Caki2 (cell line): ENCODE results near the gene SLC17A9. TPM values are rescaled to one million over a fixed set of nuclear protein-coding genes. Genes with fewer than 3 reads are reported as not detected.
A peak's percentile ranks its signal among the peaks of the same experiment; 100 is the strongest.

Source experiments
- DNase-seq: peaks from one replicate; pipeline ENCODE4 v3.0.0-alpha.2; 2015; ENCODE audit warnings: low read depth
- in situ Hi-C: cut with HindIII; loops from 2 replicates; pipeline ENCODE4 v1.10.0; 2016; ENCODE audit warnings: low sequenced_read_pairs, low pct_unique_long_range_greater_than_20kb, mixed read lengths
- total RNA-seq: library from RNA; depleted of rRNA; stranded (reverse); fragments of >200 nt; shearing (Covaris generic); gene quantifications from 2 replicates; pipeline ENCODE4 v1.2.3, GENCODE V29; 2014; ENCODE audit warnings: low replicate concordance

SLC17A9 gene
- total RNA-seq, 1 experiment from 2014 or later: 5.5 TPM

DNA sequence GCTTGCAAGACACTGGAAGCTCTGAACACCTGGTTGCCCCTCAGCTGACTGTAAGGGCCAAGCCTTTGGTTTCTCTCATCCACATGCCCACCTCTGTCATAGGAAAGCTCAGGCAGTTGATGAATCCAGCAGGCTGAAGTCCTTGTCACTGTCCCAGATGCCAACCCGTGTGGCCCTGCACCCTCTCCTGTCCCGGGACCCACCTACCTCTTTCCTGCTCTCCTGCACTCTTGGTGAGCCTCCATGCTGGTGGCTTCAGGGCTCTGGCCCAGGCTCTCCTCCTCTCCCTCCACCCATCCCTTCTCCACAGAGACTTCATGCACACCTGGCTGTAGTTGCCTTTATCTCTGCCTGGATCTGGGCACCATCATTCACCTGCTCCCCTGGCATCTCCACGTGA is 18.5 kb upstream of the SLC17A9 start:
- no peak for DNase-seq
- in situ Hi-C loops: no loop called here

DNA sequence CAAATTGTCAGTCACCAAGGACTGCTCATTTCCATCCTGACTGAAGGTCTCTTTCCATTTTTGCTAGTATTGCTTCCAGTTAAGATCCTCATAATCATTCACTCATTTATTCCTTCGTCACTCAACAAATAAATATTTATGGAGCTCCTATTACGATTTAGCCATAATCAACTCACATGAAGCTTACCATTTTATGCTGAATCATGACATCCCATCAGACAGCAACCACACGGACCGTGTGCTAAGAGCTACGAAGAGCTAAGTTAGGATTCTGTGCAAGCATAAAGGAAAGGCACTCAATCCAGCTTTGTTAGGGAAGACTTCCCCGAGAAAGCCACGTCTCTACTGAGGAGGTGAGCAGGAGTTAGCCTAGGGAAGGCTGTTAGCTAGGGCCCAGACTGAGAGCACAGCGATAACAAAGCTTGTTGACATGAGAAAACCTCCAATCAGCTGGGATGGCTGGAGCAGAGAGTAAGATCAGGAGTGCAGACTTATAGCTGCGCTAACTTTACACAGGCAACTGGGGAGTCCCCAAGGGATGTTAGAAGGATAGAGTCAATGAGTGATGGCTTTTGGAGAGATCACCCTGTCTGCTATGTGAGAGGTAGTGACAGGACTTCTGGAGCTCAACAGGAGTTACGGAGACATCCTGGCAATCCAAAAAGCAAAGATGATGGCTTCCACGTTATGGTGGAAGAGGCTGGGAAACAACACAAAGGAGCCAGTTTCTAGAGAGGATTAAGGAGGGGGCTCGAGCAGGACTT is 17.1 kb upstream of the SLC17A9 start:
- in situ Hi-C loops: no loop called here
- no peak for DNase-seq

DNA sequence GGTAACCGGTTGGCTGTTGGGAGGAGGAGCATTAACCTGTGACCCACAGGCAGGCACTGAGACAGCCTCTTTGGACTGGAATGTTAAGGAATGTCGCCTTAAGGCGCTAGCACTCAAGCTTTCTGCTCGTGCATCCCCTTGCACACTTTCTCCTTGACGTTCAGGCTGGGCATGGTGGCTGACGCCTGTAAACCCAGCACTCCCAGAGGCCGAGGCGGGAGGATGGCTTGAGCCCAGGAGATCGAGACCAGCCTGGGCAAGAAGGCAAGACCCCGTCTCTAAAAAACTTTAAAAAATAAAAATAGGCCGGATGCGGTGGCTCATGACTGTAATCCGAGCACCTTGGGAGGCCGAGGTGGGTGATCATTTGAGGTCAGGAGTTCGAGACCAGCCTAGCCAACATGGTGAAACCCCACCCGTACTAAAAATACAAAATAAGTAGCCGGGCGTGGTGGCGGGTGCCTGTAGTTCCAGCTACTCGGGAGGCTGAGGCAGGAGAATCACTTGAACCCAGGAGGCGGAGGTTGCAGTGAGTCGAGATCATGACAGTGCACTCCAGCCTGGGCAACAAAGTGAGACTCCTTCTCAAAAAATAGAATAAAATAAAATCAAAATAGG is 16.4 kb upstream of the SLC17A9 start:
- in situ Hi-C loops: no loop called here
- no peak for DNase-seq

DNA sequence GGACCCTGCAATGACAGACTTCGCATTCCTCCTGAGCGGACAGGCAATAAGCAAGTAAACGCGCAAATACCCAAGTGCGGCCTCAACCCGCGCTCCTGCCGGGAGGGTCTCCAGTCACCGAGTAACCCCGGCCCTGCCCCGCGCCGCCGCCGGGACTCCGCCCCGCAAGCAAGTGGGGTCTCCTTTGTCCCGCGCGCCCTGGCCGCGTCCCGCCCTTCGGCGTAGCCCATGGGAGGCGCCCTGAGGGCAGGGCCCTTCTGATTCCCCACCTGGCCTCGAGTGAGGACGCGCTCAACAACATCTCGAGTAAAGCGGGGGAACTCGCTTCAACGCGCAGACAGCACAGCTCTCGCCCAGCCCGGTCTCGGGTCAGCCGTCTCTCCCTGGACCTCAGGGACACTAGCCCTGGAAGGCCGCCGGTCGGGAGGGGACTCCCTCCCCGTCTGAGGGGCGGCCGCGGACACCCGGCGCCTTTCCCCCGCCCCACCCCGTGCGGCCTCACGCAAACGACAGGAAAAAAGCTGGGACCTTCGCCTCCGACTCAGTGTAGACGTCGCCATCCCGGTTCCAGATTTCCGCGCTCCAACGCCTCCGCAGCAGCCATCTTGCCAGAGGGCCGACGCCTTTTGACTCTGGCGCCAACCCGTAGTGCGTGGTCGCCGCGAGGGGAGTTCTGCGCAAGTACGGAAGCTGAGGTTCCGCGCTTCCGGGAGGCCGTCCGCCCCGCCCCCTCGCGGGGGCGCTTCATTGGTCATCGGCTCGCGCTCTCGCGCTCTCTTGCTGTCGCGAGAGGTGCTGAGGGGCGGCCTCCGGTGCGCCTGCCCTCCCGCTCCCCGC is 15.0 kb upstream of the SLC17A9 start:
- in situ Hi-C loops: no loop called here
- peak; percentile 96 for DNase-seq

DNA sequence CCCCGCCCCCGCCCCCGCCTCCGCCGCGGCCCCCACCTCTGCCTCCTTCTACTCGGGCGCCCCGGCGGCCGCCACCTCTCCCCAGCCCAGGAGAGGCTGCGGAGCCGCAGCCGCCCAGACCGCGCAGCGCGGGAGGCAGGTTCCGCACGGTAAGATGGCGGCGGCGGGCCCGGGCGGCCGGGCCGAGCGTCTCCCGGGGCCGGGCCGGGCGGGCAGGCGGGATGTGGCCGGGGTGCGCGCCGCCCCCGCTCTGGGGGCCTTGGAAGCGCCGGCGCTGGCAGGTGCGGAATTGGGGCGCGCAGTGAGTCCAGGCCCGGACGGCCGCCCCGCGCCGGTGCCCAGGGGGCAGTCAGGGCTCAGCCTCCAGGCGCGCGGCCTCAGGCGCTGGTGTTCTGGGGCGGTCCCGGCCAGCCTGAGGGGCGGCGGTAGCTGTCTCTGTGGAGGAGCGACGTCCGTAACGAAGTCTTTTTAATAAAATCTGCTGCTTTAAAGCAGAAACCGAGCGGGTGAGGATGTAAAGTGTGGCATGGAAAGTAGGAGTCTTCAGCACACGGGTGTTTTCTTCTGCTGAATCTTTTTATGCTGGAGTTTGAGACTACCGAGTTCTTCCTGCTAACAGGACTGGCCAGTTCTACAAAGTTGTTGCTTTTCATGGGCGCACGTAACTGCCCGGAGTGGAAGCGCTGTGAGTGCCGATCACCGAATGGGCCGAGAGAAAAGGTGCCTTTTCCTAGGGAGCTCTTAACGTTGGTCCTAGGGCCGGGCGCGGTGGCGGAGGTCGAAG is 14.2 kb upstream of the SLC17A9 start, which contains the start of gene GID8:
TSS of gene GID8 (plus strand) at position 43 of the 784 bp plus-strand sequence. CDS start 3,356 bp downstream, outside the sequence.
- in situ Hi-C loops: no loop called here
- DNase-seq: peak; percentile 64

DNA sequence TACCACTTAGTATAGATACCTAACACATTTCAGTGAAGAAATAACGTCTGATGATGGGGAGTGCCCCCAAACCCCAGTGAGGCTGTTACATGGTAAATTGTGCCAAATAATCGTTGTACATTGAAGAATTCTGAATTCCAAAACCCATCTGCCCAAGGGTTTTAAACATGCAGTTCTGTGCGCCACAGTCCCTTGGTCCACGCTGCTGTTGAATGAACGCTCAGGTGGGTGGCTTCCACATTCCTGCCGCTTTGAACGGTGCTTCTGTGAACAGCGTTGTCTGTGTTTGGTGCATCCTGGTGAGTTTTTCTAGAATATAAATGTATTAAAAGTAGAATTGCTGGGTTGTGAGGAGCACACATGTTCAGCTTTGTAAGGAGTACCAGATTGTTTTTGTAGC is 11.6 kb upstream of the SLC17A9 start:
- DNase-seq: no peak
- in situ Hi-C loops: no loop called here

DNA sequence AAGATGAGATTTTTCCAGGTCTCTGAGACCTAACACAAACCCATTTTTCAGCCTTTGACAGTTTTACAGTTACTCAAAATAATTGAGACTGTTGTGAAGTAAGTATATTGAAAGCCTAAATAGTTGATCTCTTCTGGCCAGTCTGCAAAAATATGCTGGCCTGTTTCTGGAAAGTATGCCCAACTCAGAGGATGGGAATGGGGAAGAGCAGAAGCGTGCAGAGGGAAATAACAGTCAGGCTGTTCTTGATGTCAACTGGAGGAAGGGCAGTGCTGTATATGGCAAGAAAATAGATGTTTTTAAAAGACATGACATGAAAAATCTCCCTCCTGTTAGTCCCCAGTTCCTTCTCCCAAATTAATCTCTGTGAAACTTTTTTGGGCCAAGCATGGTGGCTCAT is 10.7 kb upstream of the SLC17A9 start:
- in situ Hi-C loops: no loop called here
- no peak for DNase-seq

DNA sequence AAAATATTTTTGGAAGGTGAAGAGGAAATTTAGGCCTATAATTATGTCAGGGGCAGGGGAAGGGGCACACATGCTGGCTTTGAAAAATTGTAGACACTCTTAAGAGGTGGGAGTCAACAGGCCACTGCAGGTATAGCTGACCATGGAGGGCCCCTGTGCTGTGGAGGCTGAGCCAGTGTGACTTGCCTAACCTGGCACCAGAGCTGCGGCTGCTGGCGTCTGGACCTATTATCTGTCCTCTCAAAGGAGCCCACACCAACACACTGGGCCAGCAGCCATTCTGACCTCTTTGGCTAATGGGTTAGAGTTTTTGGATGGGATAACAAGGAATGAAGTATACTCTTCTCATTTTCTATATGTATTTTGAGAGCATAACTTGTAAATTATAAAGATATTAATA is 10.1 kb upstream of the SLC17A9 start:
- in situ Hi-C loops: no loop called here

DNA sequence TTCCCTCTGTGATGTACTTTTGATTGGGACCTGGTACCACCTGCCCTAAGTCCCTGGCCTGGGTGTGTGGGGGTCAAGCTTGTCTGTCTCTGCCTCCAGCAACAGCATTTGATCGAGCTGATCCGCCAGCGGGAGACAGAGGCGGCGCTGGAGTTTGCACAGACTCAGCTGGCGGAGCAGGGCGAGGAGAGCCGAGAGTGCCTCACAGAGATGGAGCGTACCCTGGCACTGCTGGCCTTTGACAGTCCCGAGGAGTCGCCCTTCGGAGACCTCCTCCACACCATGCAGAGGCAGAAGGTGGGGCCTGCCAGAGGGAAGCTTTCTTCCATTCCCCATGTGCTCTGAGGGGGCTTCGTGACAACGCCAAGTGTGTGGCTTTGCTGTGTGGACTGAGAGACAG is 9.1 kb upstream of the SLC17A9 start:
- no peak for DNase-seq
- in situ Hi-C loops: no loop called here

More for the DNA sequence above, 10.1 kb upstream of the SLC17A9 start:
- no peak for DNase-seq

DNA sequence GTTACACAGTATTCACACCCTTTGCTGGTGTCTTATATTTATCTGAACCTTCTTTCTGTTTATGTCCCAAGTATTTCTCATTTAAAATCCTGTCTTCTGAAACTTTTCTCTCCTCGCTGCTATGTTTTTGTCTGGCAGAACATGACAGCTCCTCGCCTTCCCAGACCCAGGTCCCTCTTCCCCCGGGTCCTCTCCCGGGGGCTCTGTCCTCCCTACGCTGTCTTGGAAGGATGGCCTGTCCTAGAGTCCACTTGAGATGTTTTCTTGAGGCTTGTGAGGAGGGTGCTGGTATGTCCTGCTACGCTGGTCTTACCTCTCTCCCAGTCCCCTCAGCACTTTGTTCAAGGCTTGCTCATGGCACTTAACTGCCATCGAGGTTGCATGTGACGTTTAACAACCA is 8.3 kb upstream of the SLC17A9 start:
- in situ Hi-C loops: no loop called here
- DNase-seq: no peak

DNA sequence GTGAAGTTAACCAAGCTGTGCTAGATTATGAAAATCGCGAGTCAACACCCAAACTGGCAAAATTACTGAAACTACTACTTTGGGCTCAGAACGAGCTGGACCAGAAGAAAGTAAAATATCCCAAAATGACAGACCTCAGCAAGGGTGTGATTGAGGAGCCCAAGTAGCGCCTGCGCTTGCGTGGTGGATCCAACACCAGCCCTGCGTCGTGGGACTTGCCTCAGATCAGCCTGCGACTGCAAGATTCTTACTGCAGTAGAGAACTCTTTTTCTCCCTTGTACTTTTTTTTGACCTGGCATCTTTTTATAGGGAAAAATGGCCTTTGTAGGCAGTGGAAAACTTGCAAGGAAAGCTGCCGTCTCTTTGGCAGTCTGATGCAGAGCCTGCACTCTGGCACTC is 7.8 kb upstream of the SLC17A9 start:
- DNase-seq: no peak
- in situ Hi-C loops: no loop called here

DNA sequence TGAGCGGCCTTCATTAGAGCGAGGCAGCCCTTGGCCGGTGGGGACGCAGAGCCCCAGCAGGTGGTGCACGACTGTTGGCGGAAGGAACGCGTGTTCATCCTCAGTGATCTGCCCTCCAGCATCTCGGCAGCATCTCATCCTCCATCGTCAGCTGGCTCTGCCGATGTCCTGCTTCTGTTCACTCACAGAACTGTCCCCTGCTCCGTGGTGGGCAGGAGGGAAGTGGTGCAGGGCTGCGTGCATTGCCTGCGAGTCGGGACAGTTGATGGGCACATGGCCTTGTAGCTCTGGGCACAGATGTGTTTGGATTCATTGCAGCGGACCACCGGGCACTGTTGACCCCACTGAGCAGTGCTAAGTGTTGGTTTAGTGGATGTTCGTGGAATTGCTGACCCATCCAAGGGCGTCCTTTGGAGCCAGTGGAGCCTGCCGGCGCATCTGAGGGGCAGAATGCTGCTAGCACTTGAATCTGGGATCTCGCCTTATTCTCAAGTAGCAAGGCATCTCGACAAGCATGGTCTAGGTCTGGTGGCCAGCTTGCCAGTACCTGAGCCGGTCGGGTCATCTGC is 6.7 kb upstream of the SLC17A9 start:
- no peak for DNase-seq
- in situ Hi-C loops: no loop called here

DNA sequence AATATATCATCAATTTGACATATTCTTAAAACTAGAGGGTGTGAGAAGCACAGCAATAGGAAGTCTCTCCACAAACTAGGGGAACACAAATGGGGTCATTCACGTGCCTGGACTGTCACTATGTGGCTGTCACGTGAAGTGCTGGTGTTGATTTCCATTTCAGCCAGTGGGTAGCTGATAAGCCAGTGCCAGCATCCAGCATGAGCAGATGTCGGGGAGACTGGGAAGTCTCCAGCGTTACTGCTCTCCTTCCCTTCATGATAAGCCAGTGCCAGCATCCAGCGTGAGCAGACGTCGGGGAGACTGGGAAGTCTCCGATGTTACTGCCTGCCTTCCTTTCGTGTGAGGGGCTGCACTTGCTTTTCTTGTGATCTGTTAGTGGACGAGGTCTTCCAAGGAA is 5.6 kb upstream of the SLC17A9 start:
- in situ Hi-C loops: no loop called here
- no peak for DNase-seq

DNA sequence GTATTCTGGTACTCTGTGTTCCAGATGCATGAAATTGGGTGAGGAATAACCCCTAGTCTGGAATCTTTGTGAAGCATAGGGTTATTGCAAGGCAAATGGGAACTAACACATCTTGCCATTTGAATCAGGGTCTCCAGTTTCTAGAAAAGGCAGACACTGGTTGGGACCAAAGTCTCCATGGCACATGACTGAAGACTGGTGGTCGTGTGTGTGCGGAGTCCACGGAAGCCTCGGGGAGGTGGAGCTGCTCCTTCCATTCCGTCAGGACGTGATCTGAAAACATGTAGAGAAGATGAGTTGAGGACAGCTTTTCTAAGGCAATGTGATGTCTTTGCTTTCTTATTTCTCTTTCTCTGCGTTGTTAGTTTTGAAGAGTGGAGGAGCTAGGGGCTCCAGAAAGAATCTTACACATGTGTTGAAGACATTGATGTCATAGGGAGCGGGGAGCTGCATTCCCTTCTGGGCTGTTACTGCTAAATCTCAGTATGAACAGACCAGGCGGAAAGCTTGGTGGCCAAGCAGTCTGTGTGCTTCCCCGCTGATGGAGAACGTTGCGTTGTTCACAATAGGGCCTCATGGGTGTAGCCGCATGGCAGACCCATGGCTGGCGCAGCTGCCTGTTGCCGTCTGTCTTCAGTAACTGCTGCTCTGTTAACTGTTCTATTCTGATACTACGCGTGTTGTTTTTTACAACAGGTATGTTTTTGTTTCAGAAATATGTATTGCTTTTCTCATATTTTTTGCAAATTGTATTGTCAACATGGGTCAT is 4.8 kb upstream of the SLC17A9 start:
- in situ Hi-C loops: no loop called here
- no peak for DNase-seq

DNA sequence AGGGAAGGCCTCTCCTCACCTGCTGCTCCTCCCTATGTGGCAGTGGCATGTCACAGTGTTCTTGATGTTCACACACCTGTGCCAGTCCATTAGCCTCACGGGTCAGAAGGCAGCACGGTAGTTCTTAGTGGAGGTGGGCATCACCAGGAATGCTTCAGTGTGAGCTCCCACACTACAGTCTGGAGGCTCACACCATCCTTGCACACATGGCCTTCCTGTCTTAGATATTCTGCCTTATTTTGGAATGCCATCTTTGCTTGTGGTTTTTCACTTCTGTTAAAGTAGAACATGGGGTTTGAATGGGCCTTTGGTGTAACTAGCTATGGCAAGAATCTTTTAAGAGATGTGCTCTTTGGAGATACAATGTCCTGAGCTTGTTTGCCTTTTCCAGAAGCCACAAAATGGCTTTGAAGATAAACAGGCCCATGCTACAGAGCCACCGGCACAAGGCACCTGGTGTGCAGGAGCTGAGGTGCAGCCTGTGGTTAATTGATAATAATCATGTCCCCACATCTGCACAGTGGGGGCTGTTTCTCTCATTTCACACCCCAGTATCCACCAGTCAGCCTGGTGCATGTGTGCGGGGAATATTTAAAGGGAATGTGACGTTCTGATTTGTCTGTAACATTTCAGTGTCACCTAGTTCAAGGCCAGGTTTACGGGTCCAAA is 3.2 kb upstream of the SLC17A9 start:
- in situ Hi-C loops: no loop called here
- DNase-seq: no peak

DNA sequence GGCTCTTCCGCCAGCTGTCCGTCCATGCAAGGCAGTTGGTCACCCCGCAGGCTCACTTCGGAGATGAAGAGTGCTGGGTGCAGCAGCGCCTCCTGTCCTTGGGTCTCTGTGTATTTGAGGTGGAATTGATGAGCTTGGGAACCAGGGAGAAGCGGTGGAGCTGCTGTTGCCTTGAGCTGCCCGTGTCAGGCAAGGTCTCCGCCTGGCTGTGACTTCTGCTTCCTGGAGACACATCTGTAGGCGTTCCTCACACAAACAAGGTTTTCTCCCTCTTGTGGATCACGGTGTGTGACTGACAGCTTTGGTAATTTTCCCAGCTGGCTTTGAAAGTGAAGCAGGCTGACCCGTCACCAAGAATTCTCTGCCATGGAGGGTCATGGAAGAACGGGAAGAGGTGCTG is 2.5 kb upstream of the SLC17A9 start:
- in situ Hi-C loops: no loop called here
- no peak for DNase-seq

DNA sequence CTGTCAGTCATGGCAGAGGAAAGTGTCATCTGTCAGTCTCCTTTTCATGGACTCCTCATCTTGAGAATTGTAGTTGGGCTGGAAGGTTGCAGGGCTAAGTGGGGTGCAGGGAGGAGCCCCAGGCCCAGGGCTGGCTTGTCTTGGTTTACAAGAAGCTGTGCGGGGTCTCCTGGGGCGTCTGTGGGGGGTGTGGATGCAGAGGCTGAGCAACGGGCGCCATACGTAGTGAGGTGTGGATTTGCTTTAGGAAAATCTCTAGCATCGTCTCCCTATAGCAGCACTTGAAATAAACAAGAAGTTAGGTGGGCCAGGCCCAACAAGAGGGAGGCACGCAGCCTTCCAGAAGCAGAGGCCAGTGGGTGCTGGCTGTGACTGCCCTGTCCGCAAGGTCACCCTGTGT is 1.8 kb upstream of the SLC17A9 start:
- DNase-seq: no peak
- in situ Hi-C loops: no loop called here
